ENCODE results near the gene TTC28.
"Not testable (repeated sequence)": the region's sequence is repeated elsewhere in the genome, so short reads cannot be mapped to it uniquely, and the experiment has no call there.

Gene TTC28

DNA sequence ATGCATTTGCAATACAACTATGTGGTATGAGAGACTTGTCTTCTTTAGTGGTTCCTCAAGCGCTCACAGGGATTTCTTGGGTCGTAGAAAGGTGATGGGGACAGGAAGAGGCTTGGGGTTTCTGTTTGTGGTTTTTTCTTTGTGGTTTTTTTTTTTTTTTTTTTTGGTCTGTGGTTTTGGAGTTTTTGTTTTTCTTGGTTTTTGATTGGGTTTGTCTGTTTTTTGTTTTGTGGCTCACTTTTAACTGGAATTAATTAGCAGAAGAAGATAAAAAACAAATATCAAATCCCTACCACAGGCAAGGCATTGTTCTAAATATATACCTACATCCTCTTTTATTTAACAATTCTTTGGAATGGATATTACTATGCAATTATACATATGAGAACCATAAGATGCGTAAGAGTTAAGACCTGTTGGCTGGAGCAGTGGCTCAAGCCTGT is 5.5 kb downstream of the TTC28 start:
- no peak for DNase-seq

DNA sequence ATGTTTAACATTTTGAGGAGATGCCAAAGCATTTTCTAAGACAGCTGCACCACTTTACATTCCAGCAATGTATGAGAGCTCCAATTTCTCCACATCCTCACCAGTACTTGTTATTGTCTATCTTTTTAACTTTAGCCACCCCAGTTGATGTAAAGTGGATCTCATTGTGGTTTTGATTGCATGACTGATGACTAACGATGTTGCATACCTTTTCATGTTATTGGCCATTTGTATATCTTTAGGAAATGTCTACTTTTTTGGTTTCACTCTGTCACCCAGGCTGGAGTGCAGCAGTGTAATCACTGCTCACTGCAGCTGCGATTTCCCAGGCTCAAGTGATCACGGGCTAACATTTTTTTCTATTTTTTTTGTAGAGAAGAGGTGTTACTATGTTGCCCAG is 8.9 kb downstream of the TTC28 start:
- DNase-seq, result no peak

DNA sequence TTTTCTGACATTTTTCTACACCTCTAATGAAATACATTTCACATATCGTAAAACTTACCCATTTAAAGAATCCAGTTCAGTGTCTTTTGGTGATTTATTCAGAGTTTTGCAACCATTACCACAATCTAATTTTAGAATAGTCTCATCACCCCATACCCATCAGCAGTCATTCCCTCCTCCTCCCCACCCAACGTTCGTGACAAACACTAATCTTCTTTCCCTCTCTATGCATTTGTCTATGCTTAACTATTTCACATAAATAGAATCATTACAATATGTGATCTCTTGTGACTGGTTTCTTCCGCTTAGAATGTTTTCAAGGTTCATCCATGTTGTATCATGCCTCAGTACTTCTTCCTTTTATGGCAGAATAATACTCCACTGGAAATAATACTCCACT is 9.5 kb downstream of the TTC28 start:
- no peak for DNase-seq

DNA sequence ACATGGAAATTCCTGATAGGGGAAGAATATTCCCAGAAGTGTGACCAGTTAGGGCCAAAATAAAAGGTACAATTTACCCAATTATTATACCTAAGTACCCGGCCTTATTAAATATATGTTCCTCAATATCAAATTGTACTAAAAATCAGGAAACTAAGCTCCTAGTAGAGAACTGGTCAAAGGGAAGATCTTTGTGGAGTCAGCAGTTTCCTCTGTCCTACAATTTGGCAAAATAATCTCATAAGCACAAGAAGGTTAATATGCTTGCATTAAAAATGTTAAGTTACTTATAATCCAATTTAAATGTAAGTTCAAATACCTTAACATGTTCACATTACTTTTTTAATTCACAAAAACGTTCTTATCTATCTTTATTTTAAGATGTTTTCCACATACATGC is 10.3 kb downstream of the TTC28 start:
- DNase-seq, result no peak

DNA sequence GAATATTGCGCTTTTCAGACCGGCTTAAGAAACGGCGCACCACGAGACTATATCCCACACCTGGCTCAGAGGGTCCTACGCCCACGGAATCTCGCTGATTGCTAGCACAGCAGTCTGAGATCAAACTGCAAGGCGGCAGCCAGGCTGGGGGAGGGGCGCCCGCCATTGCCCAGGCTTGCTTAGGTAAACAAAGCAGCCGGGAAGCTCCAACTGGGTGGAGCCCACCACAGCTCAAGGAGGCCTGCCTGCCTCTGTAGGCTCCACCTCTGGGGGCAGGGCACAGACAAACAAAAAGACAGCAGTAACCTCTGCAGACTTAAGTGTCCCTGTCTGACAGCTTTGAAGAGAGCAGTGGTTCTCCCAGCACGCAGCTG is 16.1 kb downstream of the TTC28 start:
- DNase-seq, result not testable (repeated sequence)

DNA sequence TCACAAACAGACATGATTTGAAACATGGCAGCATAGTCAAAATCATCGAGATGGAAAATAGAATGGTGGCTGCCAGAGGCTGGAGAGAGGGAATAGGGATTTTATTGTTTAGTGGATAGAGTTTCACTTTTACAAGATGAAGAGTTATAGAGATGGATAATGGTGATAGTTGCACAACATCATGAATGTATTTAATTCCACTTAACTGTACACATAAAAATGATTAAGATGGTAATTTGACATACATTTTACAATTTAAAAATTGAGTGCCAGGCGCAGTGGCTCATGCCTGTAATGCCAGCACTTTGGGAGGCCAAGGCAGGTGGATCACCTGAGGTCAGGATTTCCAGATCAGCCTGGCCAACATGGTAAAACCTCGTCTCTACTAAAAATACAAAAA is 21.2 kb downstream of the TTC28 start:
- no peak for DNase-seq

DNA sequence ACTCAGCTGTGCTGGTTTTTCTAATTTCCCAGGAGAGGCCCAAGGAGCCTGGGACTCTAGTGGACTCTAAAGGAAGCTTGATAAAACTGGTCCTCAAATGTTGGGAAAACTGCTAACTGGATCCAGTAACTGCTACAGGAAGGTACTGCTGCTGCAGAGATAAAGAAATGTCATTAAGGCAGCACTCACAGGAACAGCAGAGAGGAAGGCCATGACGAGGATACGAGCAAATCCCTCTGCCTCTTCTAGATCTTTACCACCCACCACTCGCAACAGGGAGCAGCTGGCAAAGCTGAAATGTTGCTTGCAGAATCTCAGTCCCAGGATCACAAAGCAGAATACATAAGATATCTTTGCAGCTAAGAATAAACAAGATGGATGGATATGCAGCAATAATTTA is 23.5 kb downstream of the TTC28 start:
- DNase-seq, result no peak

DNA sequence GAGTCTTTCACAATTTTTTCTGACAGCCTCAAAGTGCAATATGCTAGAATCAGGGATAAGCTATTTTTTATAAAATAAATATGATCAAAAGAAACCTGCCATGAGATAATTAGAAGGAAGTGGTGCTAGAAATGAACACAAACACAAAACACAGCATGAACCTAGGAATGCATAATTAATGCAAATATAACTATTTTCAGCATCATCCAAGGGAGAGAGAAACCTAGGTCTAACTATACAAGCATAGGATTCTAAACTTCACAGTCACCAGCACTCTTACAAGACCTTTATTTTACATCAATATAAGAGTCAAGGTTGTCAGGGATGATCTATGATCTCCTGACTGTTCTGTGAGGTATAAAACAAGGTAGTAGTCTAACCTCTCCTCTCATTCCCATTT is 29.2 kb downstream of the TTC28 start:
- DNase-seq, result no peak

DNA sequence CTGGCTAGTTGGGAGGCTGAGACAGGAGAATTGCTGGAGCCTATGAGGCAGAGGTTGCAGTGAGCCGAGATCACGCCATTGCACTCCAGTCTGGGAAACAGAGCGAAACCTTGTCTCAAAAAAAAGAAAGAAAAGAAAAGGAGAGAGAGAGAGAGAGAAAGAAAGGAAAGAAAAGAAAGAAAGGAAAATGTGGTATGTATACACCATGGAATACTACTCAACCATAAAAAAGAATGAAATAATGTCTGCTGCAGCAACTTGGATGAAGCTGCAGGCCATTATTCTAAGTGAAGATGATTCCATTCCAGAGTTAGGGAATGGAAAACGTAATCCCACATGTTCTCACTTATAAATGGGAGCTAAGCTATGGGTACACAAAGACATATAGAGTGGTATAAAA is 30.8 kb downstream of the TTC28 start:
- no peak for DNase-seq

DNA sequence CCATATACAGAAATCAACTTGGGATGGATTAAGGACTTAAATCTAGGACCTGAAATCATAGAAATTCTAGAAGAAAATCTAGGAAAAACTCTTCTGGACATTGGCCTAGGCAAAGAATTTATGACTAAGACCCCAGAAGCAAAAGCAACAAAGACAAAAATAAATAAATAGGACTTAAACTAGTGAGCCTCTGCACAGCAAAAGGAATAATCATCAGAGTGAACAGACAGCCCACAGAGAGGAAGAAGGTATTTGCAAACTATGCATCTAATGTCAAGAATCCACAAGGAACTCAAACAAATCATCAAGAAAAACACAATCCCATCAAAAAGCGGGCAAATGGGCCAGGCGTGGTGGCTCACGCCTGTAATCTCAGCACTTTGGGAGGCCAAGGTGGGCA is 32.4 kb downstream of the TTC28 start:
- no peak for DNase-seq

DNA sequence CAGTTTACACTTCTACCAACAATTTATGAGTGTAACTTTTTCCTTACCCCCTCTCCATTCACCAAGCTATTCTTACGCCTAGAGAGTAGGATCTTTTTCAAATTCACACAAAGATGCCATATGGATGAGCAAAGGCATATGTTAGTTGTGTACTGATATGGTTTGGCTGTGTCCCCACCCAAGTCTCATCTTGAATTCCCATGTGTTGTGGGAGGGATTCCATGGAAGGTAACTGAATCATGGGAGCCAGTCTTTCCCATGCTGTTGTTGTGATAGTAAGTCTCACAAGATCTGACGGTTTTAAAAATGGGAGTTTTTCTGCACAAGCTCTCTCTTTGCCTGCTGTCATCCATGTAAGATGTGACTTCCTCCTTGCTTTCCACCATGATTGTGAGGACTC is 40.3 kb downstream of the TTC28 start:
- DNase-seq, result no peak

DNA sequence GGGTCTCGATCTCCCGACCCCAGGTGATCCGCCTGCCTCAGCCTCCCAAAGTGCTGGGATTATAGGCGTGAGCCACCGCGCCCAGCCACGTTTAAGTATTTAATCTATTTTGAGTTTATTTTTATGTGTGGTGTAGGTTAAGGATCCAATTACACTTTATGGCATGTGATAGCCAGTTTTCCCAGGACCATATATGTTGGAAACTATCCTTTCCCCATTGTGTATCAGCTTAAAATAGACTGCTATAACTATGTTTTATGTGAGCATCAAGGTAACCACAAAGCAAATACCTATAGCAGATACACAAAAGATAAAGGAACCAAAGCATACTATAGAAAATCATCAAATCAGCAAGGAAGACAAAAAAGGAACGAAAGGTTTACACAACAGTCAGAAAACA is 42.4 kb downstream of the TTC28 start:
- DNase-seq, result no peak

DNA sequence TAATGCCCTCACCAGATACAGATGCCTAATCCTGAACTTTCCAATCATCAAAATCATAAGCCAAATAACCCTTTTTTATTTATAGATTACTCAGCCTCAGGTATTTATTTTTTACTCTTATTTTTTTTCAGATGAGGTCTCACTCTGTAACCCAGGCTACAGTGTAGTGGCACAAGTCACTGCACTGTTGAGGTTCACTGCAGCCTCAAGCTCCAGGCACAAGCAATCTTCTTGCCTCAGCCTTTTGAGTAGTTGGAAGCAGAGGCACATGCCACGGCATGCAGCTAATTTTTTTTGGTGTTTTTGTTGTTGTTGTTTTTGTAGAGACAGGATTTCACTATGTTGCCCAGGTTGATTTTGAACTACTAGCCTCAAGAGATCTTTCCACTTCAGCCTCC is 49.5 kb downstream of the TTC28 start:
- no peak for DNase-seq

DNA sequence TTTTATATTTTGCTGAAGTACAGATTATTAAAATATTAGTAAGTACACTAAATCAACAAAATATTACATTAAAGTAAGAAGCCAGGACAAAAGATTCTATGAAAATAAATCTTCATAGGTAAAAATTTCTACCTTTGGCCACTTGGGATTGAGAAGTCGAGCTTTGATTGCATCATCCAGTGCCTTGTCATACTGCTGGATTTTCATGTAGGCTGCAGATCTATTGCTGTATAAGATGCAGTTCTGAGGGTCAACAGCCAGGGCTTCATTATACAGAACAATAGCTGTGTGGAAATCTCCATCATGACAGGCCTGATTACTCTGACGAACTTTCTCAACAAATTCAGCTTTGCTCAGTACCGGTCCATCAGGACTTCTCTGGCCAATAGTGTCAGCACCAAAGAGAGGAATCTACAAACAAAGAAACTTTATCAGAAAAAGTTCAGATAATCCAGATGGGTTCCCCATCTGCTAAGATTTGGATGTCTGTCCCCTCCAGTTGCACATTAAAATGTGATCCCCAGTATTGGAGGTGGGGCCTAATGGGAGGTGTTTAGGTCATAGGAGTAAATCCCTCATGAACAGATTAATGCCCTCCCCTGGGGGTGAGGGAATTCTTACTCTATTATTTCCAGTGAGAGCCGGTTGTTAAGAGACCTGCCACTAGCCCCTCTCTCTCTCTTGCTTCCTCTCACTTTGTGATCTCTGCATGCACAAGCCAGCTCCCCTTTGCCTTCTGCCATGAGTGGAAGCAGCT is 50.0 kb downstream of the TTC28 start:
- no peak for DNase-seq

DNA sequence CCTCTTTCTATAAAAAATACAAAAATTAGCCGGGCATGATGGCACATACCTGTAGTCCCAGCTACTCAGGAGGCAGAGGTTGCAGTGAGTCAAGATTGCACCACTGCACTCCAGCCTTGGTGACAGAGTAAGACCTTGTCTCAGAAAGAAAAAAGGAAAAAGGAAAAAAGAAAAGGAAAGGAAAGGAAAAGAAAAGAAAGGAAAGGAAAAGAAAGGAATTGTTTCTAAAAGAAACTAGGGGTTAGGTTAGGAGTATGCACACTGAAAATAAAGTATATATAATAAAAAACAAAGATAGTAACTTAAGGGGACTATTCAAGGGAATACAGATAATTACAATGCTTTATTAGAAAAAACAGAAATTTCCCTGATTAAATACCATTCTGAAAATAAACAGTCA is 50.9 kb downstream of the TTC28 start:
- DNase-seq, result no peak

DNA sequence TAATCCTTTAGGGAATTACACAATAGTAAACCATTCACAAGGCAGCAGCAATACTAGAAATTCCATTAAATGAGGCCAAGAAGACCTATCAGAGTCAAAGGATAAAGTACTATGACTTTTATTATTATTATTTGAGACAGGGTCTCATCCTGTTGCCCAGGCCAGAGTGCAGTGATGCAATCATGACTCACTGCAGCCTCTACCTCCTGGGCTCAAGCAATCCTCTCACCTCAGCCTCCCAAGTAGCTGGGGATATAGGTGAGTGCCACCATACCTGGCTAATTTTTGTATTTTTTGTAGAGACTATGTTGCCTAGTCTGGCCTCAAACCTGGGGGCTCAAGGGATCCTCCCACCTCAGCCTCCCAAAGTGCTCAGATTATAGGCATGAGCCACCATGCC is 51.8 kb downstream of the TTC28 start:
- no peak for DNase-seq

DNA sequence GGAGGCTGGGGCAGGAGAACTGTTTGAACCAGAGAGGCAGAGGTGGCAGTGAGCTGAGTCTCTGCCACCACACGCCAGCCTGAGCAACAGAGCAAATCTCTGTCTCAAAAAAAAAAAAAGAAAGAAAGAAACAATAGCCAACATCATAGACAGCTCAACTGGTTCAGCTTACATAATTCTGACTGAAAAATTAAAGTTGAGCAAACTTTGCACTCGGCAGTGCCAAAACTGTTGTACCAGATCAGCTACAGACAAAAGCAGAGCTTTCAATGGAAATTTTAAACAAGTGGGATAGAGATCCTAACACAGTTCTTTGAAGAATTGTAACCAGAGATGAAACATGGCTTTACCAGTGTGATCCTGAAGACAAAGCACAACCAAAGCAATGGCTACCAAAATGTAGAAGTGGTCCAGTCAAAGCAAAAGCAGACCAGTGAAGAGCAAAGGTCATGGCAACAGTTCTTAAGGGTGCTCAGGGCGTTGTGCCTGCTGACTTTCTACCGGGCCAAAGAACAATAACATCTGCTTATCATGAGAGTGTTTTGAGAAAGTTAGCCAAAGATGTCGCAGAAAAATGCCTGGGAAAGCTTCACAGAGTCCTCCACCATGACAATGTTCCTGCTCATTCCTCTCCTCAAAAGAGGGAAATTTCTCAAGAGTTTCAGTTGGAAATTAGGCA is 59.3 kb downstream of the TTC28 start:
- no peak for DNase-seq

DNA sequence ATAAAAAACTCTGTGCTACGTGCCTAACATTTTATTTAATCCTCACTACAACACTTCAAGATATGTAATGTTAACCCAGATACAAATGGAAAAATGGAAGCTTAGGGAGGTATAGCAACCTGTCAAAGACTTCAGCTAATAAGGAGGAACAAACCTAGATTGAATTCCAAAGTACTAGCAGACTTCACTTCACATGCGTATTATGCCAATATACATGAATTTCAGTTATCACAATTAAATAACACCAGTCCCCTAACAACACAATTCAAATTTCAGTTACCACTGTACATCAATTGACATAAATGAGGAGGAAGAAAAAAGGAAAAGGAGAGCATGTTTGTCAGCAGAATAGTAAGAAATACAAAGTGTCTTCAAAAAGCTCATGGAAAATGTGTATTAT is 60.4 kb downstream of the TTC28 start:
- DNase-seq, result no peak

DNA sequence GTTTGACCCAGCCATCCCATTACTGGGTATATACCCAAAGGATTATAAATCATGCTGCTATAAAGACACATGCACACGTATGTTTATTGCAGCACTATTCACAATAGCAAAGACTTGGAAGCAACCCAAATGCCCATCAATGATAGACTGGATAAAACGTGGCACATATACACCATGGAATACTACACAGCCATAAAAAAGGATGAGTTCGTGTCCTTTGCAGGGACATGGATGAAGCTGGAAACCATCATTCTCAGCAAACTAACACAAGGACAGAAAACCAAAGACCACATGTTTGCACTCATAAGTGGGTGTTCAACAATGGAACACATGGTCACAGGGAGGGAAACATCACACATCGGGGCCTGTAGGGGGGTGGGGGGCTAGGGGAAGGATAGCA is 64.2 kb downstream of the TTC28 start:
- not testable (repeated sequence) for DNase-seq

DNA sequence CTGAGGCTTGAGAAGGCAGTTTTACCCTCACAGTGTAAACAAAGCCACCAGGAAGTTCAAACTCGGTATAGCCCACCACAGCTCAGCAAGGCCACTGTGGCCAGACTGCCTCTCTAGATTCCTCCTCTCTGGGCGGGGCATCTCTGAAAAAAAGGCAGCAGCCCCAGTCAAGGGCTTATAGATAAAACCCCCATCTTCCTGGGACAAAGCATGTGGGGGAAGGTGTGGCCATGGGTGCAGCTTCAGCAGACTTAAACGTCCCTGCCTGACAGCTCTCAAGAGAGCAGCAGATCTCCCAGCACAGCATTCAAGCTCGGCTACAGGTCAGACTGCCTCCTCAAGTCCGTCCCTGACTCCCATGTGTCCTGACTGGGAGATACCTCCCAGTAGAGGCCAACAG is 69.7 kb downstream of the TTC28 start:
- no peak for DNase-seq

DNA sequence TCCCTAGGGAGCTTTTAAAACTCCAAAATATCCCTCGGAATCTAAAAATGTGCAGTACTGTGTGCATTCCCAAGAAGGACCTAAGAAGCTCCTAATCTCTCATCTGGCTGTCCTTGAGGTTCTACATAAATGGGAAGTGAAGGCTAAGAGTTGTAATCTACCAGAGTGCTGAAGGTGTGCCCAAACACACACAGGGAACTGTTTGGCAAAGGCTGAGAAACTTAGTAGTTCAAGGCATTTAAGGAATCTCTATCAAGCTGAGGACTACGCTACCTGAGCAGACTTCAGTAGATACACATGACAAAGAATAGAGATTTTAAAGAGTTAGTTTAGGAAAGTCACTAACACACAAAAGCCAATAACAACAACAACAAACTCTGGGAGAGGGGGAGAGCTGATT is 71.1 kb downstream of the TTC28 start:
- no peak for DNase-seq

DNA sequence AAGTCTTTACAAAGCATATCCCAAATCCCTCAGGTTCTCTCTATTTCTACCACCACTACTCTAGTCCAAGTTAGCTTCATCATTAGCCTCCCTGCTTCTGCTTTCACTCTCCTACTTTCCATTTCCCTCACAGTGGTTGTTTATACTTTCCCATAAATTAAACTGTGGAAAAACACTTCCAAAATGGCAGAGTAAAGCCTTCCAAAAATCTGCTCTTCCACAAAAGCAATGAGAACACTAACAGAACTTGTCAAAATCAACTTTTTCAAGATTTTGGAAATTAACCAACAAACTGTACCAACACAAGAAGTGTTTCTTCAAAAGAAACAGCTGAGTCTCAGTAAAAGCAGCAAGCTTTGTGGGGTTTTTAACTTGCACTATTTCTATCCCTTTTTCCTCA is 71.8 kb downstream of the TTC28 start:
- no peak for DNase-seq

DNA sequence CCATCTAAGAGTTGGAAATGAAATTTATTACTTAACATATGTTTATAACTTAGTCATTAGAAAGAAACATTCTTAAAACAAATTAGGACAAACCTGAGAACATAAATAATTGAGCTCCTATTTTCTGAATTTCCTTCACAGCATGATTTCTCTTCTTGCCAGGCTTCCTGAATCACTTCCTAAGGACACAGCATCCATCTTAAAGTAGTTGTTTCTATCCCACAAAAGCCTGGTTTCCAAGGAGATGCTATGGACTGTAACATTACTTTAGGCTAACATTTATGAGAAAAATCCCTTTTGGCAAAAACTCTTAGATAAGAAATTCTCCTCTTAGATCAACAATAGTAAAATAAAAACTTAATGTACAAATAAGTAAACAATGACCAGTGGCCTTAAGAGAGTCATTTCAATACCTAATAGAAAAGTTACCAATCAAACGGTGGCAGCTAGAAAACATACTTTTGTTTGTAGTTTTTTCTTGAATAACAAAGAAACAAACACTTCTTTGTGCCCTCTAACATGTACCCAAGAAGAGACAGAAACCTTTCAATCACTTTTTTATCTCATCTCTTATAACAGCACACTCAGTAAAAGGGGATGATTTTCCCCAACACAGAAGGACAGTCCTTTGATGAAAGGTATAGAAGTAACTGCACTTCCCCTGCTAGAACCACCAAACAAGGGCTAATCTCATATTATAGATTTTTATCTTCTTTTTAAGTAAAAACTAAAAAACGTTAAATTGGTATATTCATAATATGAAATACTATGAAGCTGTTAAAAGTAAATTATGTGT is 74.5 kb downstream of the TTC28 start:
- no peak for DNase-seq

DNA sequence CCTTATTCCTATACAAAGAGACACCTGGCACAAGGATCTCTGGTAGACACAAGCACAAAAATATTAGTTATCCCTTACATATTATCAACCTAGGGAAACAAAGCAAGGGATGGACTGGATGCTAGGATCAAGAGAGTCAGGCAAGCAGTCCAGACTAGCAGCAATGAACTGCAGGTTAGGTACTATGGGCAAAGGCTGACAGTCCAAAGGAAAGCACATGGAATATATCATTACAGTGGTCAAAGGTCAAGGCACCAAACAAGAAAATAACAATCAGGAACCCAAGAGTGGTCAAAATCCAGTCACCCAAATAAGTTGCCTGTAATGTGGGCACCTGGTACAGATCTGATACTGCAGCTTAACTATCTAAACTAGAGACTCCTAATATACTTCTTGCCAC is 77.7 kb downstream of the TTC28 start:
- DNase-seq, result no peak
